NOMO-1 (cell line): ENCODE data around the gene PABPN1L.
A peak's percentile ranks its signal among the peaks of the same experiment; 100 is the strongest.

ENCODE experiments used
- DNase-seq, 2 experiments: peaks; one replicate each; lab custom pipeline; 2025; ENCODE audit not compliant: unreplicated experiment in 2 of 2; lab: John Stamatoyannopoulos, UW

Gene PABPN1L

DNA sequence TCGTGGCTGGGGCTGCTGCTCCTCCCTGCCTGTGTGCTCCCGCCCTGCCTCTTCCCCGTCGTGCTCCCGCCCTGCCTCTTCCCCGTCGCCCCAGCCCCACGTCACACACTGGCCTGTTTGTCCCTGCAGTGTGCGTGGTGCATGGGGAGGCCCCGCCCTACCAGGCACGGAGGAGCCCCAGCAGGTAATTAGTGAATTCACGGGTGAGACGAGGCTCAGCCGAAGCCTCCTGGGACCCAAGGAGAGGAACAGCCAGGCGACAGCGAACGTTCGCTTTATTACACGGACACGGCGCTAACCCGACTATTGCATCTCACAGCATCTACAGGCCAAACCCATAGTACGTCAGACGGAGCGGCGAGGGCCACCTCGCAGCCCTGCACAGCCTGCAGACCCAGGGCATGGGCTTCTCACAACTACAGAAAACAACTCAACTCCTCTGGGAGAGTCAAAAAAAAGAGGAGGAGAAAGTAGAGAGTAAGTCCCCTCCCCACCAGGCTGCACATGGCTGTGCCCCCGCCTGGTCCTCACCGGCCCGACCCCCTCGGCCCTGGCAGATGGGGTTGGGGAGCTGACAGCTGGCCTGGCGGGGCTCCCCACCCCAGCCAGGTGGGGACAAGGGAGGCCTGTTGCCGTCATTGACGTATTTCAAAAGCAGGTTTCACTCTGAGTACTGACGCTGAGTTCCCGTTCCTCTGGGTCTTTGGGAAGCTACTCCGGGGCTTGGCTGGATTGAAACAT is 4.3 kb upstream of the PABPN1L start:
- peak; percentile 18 to 53 for DNase-seq

DNA sequence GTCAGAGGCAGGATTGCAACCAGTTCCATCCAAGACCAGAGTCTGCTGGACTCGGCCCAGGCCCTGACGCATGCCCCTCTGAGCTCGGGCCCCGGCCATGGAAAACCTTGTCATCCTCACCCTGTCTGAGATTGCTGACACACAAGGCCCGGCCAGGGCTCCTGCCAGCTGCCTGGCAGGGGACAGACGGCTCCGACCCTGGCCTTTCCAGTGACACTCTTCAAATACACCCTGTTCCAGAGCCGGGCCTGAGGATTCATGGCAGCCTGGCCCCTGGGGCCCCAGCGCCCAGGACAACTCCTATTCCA is 3.2 kb upstream of the PABPN1L start:
- no peak for DNase-seq

DNA sequence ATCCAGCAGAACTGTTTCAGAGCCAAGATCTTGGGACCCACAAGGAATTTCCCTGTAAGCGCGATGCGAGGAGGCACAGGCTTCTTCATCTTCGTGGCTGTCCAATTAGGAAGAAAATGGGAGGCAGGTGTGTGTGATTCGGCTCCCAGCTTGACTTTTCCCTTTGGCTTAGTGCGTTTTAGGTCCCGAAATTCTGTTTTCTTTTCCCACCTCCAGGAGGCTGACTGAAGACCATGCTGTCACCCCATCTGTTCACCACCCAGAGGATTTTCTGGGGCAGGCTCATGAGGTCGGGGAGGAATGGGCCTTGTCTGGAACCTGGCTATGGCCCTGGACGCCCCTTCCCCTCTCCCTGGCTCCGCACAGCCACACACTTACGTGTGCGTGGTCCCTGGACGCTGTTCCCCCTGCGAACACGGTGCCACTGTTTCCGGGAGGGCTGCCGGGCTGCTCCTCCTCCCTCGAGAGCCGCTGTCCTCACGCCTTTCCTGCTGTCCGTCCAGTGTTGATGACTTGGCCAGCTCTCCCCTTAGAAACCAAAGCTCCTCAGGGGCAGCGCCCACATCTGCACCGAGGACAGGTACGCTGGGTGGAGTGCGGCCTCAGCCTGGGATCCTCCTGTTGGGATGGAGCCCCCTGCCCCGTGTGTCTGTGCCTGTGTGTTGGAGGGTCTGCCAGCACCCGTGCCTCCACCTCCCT is 2.7 kb upstream of the PABPN1L start:
- DNase-seq: no peak

DNA sequence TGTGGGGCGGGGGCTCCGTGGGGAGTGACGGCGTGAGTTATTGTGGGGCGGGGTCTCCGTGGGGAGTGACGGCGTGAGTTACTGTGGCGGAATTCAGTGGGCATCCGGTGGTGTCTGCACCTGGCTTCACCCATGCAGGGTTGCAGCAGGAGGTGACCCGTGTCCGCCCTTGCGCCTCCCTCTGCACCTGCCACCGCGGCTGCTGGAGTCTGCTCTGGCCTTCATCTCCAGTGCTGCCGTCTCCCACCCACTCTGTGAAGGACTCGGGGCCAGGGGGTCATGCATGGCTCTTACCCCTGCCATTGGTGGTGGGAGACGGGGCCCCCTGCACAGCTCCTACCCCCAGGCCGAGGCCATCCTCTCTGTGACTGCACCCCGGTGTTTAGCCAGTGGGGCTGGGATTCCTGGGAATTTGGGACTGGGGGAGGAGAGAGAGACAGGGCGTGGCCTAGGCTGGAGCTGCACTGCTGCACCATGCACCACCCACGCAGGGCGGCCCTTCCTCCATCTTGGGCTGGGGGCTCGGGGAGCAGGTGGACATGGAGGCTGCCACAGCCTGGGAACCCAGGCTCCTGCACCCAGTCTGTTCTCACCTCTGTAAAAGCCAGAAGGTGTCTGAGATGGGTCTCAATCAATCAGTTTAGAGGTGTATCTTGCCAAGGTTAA is 1.3 kb upstream of the PABPN1L start:
- no peak for DNase-seq

DNA sequence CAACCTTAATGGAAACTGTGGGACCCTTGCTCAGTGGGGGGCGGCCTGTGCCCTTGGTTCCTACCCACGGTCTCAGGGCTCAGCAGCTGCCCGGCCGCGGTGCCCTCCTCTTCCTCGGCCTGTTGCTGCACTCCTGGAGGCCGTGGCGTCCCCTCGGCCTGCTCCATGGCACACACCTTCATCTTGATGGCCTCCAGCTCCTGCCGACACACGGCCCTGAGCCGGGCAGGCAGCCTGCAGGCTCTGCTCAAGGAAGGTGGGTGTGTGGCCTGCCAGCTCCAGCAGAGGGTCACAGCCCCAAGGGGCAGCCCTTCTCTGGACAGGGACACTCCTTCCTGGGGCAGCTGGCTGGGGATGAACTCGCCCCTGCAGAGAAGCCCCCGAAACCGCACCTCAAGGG is 718 bp downstream of the PABPN1L start:
- no peak for DNase-seq

DNA sequence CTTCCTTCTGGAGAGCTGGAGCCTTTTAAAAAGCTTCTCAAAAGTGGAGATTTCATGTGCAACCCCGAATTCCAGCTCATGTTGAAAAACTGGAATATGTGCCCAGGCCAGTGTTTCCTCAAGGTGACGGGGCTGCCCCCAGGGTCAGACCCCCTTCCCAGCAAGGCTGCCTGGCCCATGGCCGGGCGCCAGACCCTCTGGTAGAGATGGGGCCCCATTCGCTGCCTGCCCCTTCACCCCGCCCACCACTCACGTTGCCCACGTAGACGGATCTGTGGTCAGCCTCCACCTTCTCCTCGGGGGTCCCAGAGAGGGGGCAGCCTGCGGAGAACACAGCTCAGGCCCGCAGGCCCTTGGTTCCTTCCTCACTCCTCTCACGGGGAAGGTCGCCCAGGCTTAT is 1.1 kb downstream of the PABPN1L start:
- DNase-seq: no peak

DNA sequence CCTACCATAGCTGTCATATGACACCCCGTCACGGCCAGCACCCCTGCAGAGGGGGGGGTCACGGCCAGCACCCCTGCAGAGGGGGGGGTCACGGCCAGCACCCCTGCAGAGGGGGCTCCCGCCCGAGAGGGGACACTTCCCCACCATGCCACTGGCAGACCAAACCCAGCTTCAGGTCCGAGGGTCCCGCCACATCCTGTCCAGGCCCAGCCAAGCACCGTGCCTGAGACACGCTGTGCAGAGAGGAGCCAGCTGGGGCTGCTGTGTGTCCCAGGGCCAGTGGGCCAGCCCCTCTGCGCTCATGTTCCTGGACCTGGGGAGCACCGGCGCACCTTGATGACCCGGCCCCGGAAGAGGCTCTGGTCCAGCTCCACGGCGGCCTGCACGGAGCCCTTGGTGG is 1.9 kb downstream of the PABPN1L start:
- DNase-seq: no peak

DNA sequence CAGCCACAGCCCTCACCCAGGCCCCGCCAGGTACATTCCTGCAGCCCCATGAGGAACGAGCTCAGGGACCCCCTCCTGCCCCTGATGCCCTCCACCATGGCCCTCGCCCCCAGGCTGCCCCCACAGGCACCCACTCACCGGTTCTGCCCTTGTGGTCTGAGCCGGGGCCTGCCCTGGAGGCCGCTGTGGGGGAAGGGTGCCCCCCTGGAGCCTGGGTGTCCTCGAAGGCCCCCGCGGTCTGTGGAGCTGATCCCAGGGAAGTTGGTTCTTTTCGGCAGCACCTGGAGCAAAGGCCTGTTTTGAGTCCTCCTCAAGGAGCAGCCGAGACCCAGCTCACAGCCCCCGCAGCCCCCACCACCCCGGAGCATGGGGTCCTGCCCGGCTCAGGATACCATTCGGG is 2.4 kb downstream of the PABPN1L start:
- DNase-seq: no peak

DNA sequence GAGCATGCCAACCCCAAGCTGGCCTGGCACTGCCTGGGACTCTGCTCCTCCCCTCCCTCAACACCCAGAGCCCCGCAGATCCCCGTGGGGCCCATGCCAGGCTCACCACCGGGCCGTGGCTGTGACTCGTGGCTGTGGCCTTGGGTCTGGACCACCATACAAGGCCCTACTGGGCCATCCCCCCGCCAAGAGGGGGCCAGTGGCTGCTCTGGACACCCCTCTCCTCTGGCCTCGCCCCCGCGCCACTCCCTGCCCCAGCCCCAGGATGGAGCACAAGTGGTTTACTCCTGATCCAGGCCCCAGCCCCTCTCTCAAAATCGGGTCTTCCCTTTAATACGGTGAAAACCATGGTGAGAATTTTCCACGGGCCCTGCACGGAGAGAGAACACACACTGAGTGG is 3.0 kb downstream of the PABPN1L start:
- DNase-seq: no peak

DNA sequence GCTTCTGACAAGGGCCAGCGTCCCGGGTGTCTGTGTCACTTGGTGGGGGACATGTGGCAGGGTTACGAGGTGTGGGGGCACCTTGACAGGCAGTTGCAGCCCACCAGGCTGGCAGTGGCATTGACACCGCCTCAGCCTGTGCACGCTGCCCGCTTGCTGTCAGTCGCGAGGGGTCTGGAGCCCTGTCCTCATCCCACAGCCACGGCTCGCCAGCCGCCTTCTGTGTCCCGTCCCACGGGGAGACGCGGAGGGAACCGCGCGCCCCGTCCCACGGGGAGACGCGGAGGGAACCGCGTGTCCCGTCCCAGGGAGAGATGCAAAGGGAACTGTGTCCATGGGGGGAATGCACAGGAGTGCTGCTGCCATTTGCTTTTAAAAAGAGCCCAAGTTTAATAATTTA is 3.5 kb downstream of the PABPN1L start:
- no peak for DNase-seq

DNA sequence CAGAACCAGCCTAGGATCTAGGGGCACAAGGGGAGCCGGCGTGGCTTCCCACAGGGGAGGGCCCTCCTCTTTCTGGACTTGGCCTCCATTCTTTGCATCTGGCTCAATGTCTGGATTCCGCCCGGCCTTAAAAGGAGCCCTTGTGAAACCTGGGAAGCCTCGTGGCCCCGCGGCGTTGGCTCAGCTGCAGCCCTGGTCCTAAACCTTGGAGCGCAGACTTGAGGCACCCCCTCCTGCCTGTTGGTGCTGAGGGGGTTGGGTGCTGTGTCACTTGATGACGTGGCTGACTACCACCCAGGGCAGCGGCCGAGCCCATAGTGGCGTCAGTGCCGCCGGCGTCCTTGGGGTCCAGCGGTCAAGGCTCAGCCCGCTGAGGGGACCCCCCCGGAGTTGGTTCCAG is 5.1 kb downstream of the PABPN1L start:
- no peak for DNase-seq

DNA sequence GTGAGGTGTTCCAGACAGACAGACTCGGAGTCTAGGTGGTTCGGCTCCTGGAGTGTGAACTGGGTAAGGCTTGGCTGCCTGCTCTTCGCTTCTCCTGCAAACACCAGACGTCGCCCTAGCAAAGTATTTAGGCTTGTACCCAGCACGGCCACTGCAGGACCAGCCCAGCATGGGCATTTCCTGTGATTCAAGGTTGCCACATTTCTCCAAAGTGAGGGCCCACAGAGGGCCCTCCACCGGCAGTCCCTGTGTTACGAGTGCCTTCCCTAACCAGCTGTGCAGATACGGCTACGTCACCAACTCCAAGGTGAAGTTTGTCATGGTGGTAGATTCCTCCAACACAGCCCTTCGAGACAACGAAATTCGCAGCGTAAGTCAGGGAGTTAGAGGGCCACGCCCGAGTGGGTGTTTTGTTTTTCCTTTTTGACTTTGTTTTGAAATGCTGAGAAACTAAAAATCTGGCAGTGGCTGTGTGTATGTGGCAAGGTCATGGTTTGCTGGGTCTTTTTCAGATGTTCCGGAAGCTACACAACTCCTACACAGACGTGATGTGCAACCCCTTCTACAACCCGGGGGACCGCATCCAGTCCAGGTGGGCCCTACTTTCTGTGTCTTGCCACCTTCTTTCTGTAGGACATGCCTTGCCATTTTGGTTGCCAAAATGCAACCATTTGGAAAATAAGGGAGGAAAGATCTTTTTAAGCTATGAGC is 6.9 kb downstream of the PABPN1L start:
- no peak for DNase-seq

DNA sequence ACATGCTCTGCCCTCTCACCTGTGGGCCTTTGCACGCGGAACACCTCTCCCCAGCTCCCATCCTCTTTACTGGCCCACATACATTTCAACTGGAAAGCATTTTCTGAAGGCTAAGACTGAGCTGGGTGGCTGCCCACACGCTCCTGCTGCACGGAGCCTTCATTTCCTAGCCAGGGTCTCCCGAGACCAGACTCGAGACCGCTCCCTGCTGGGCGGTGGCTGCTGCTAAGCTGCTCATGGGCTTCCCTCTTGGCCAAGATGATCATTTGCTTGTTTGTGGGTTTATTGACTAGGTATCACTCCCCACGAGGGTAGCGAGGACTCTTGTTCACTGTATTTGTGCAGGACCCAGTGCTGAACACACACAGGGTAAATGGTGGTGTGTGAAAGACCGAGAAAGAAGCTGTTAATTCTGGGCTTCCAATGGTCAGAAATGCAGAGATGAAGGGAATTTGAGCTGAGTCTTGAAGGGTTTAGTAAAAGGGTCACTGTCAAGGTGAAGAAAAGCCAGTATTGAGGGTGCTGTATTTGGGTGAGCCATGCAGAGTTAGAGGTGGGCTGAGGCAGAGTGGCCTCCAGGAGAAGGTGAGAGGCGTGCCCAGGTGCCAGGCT is 8.6 kb downstream of the PABPN1L start:
- DNase-seq: peak; percentile 79 to 83

DNA sequence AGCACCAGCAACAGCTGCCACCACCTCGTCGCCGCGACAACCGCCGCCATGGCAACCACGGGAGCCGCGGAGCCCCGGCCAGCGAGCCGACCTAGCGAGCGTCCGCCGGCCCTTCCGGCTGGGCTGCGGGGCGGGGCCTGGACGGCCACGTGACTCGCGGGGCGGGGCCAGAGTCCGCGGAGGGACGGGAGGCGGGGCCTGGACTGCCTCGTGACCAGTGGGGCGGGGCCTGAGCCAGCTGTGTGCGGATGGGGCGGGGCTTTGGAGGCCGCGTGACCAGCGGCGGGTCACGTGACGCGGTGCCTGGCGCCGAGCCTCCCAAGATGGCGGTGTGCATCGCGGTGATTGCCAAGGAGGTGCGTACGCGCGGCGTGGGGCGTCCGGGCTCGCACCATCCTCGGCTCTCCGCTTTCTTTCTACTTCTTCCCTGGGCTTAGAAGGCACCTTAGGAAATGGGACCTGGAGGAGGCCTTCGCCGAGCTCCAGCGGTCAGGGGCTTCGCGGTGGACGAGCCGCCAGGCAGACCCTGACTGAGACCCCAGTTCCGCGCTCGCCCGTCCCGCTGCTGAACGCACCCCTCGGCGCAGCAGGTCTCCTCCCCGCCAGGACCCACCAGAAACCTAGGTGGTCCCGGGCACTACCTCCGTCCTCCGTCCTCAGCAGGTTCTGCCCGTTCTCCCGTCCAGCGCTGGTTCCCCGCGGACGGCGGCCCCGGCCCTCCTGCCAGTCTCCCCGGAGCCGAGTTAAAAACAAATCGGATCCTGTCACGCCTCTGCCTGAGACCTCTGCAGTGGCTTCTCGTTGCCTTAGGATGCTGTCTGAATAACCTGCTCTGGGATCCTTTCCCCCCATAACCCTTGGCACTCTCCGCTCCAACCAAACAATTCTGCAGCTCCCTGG is 9.4 kb downstream of the PABPN1L start, which contains the start of the genes GALNS and TRAPPC2L:
TSS of gene GALNS (minus strand) at position 120 of the 900 bp plus-strand sequence. CDS start at position 50, 70 bp downstream.
TSS of gene TRAPPC2L (plus strand) at position 300 of the 900 bp plus-strand sequence. CDS start at position 324, 24 bp downstream.
- peak; percentile 91 to 95 for DNase-seq

DNA sequence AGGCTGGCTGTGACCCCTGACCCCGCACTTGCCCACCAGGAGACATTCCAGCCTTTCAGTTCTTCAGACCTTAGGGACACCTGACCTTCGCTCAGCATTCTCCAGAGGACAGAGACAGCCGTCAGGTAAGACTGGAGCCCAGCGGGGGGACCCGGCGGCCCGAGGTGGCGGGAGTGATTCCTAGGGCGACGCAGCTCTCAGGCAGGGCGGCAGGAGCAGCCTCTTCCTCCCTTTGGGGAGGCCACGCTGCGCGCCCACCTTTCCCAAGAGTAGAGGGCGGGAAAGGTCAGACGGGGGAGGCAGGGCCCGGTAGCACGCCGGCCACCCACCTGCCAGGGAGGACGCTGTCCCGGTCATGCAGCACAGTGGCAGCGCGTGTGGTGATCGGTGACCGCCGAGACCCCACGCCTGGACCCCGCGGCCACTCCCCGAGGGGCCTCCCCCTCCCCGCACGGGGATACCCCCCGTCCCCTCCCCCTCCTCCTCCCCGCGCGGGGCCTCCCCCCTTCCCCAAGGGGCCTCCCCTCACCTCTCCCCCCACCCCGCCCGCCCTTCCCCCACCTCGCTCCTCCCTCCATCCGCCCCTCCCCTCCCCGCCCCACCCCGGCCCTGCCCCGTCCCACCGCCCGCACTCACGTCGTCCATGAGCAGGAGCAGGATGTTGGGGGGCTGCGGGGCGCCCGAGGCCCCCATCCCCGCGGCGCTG is 10.2 kb downstream of the PABPN1L start:
- peak in 1 of 2 experiments; percentile 4 for DNase-seq

DNA sequence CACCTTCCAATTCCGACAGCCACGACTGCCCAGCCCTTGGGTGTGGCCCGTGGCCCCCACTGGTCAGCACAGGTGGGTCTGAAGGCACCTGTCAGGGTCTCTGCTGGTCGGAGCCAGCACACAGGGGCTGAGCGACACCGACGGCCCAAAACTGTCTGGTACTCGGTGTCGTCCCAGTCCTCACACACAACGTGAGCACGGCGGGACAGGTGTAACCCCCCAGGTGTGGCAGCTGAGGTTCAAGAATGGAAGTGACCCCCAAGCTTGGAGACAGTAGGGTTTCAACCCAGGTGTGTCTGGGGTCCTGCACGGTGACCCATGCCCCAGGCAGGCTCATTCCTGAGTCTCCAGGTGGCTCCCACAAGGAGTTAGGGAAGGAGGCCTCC is 10.7 kb downstream of the PABPN1L start:
- DNase-seq: no peak

DNA sequence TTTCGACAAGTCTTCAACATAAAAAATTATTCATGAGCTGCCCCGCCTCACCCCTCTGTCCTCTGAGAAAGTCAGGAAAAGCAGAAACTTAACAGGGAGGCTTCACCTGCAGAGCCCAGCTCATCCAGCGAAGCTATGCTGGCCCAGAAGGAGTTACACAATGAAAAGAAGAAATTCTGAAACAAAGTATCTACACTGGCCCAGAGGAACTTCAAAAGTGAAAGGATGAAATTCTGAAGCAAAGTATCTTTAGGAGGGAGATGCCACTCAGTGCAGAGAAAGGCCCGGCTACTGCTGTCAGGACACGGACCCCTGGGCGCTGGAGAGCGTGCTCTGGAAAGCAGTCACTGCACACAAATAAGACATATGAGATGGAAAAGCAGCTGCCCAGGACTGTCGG is 11.3 kb downstream of the PABPN1L start:
- DNase-seq: peak; percentile 17 to 60

DNA sequence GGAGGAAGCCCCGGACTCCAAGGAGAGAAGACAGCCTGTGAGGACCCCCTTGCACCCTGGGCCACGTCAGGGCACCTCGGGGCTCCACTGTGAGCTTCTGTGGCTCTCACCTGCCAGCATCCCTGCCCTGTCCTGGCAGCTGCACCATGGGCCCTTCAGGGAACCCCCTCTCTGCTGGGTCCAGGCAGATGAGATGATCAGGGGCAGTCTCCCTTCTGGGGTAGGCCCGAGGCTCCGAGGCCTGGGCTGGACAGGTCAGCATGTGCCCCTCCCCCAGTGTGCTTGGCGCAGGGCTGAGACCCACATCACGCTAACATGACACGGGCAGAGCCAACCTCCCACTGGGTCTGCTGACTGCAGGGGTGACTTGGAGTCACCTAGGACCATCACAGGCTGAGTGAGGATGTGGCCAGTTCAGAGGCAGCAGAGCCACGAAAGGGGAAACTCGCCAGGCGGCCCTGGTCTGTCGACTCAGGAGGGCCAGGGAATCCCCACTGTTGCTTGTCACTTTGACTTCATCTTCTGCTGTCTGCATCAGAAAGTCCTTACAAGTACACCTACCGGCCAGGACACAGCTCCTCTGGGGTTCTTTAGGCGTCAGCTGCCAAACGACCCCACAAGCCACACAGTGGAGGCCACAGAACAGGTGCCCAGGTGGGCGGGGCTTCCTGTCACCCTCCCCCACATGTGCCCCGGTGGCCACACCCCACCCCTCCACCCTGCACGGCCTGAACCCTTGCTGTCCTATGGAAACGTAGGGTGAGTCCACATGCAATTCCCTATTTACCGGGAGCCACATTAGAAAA is 12.0 kb downstream of the PABPN1L start:
- peak in 1 of 2 experiments; percentile 19 for DNase-seq
